Measurements from ENCODE around the gene CEP295NL.

CEP295NL gene

DNA sequence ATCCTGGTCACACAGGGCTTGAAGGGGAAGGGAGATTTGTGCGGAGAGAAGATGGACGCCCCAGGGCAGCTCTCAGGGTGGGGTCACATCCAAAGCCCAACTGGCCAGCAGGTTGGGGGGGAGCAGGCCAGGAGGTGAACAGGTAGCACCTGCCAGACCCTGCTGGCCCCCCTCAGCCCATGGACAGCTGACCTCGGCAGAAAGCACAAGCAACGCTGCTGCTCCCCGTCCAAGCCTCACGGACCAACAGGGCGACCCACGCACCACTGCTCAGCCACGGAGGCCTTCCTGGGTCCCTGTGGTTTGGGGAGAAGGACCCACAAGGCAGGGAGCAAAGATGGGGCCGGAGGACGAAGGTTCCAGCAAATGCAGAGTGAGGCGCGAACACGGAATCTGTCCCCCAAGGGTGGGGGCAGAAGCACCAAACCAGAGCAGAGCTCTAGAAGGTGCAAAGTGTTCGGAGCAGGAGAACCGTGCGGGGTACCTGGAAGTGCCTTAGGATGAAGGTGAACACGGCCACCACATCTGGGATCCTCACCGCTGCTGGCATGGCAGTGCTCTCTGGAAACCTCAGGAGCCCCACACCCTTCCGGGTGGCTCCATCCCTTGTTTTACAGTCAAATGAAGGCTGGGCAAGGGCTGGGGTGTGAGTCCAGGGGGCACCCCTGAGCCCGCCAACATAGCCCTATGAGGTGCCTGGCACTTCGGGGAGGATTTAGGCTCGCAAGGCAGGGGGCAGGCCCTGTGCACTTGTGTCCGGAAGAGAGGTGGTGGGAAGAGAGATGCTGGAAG is 17.9 kb downstream of the CEP295NL start:
- in situ Hi-C loops (cut with MboI; ENCODE audit: low sequenced_read_pairs, unreplicated experiment), result no loop called here
- no peak for DNase-seq (ENCODE audit: low spot score)
- TF ChIP-seq, protein P1, sequence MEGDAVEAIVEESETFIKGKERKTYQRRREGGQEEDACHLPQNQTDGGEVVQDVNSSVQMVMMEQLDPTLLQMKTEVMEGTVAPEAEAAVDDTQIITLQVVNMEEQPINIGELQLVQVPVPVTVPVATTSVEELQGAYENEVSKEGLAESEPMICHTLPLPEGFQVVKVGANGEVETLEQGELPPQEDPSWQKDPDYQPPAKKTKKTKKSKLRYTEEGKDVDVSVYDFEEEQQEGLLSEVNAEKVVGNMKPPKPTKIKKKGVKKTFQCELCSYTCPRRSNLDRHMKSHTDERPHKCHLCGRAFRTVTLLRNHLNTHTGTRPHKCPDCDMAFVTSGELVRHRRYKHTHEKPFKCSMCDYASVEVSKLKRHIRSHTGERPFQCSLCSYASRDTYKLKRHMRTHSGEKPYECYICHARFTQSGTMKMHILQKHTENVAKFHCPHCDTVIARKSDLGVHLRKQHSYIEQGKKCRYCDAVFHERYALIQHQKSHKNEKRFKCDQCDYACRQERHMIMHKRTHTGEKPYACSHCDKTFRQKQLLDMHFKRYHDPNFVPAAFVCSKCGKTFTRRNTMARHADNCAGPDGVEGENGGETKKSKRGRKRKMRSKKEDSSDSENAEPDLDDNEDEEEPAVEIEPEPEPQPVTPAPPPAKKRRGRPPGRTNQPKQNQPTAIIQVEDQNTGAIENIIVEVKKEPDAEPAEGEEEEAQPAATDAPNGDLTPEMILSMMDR (IDR thresholded peaks at IDR 0.05; ENCODE audit: borderline replicate concordance, control extremely low read depth, extremely low read depth, insufficient read depth, missing control alignments), result no peak

DNA sequence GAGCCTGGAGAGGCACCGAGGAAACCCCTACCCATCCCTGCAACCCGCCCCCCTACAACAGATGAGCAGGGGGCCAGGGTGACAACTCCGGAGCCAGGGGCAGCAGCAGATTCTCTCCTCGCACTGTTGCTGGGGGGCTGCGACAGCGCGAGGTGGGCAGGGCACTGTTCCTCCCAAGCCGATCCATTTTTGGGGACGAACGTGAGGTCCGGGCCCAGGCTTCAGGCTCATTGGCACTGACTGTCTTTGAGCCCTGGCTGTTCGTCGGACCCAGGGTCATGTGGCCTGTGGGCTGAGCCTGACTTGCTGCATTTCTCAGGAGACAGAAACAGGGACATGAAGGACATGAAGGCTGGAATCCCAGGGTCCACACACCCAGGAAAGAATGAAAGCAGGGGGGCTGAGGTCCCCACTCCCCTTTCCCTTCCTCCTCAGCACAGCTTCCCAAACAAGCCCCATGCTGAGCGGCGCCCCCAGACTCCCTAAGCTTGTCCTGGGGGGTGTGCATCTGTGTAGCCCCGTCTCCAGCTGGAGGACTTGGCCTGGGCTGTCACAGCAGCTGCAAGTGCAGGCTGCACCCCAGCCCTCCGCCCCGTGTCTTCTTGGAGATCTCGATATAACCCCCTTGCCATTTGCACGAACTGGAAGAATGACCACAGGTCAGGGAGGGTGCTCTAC is 18.7 kb downstream of the CEP295NL start:
- no peak for DNase-seq (ENCODE audit: low spot score)
- TF ChIP-seq, protein P1 (IDR thresholded peaks at IDR 0.05; ENCODE audit: borderline replicate concordance, control extremely low read depth, extremely low read depth, insufficient read depth, missing control alignments), result no peak
- in situ Hi-C loops (cut with MboI; ENCODE audit: low sequenced_read_pairs, unreplicated experiment), result no loop called here

DNA sequence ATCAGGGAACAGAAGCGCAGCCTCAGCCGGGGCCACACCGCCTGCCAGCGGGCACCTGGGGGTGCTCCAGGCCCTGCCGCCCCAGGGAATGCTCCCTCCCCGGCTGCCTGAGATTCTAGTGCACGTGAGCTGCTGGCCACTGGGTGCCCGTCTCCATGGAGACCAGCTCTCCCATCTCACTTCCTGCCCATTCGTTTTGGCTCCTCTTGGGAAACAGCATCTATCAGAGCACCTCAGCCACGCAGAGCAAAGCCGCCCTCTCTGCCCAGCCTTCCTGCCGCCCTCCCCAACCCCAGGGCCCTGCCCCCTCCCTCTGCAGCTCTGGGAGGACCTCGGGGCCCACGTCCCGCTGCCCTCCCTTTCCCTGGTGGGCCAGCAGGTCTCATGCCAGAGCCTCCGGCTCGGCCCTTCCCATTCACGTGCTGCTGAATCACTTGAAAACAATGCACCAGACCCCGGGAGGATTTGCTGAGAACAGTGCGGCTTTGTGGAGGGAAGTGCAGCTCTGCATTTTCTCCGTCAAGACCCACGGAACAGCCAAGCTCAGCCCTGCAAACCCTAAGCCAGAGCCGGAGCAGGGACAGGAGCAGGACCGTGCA is 19.4 kb downstream of the CEP295NL start:
- in situ Hi-C loops (cut with MboI; ENCODE audit: low sequenced_read_pairs, unreplicated experiment), result no loop called here
- no peak for DNase-seq (ENCODE audit: low spot score)
- TF ChIP-seq, protein P1 (IDR thresholded peaks at IDR 0.05; ENCODE audit: borderline replicate concordance, control extremely low read depth, extremely low read depth, insufficient read depth, missing control alignments), result no peak

DNA sequence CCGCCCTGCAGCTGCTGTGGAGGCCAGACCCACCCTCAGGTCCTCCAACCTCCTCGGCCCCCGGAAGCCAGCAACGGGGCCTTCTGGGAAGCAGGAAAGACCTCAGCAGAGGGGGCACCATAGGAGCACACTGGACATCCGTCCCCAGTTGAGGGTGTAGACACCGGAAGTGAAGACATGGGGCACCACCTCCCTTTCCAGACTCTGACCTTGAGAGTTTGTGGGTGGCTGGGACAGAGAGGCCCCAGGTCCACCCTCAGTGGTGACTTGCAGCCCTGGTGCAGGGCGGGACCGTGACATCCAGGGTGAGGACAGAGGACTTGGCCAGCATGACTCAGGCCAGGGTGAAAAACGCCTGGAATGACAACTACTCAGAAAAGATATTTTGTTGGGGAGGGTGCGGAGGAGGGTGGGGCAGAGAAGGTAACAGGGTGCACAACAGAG is 19.9 kb downstream of the CEP295NL start:
- TF ChIP-seq, protein P1 (IDR thresholded peaks at IDR 0.05; ENCODE audit: borderline replicate concordance, control extremely low read depth, extremely low read depth, insufficient read depth, missing control alignments), result no peak
- in situ Hi-C loops (cut with MboI; ENCODE audit: low sequenced_read_pairs, unreplicated experiment), result no loop called here
- no peak for DNase-seq (ENCODE audit: low spot score)

DNA sequence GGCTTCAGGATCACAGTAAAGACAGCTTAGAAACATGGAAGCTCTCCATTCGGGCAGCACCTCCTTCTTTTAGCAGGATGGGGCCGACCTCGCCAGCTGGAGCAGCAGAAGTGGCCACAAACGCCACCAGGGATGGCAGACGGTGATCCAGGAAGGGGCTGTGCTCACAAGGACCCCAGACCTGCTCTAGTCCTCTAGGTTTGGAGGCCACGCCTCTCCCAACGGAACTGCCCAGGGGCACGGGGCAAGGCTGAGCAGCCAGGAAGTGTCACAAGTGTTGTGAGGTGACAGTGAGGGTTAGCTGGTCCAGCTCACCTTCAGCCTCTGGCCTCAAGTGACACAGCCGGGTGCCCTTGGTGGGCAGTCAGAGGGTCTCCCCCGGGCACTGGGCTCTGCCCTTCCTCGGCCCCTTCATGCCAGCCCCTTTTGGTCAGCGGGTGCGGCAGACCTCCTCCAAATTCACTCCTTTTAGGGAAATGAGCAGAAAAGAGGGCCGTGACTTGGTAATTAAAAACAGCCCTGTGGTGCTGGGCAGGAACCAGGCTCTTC is 20.4 kb downstream of the CEP295NL start:
- TF ChIP-seq, protein P1 (IDR thresholded peaks at IDR 0.05; ENCODE audit: borderline replicate concordance, control extremely low read depth, extremely low read depth, insufficient read depth, missing control alignments), result no peak
- in situ Hi-C loops (cut with MboI; ENCODE audit: low sequenced_read_pairs, unreplicated experiment), result no loop called here
- no peak for DNase-seq (ENCODE audit: low spot score)

DNA sequence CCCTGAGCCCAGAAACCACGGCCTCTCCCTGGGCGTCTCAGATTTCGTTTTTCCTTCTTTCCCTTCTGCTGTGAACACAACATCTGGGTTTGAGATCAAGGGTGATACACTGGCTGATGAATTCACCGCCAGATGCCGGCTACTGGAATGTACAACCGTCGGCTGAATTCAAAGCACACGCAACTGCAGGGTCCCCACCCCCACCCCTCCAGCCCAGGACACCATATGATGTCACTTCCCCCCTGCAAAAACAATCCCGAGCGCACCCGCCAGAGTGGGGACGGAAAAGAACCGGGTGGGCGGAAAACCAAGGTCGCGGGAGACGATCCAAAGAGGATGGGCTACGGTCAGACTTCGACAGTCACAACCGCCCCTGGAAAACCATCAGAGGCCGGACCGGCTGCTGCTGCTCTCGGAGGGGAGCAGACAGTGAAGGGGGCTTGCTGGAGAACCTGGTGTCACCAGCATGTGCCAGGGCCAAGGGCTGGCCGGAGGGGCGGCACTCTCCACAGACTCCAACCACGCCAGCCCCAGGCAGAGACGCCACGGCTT is 23.3 kb downstream of the CEP295NL start:
- no peak for DNase-seq (ENCODE audit: low spot score)
- TF ChIP-seq, protein P1 (IDR thresholded peaks at IDR 0.05; ENCODE audit: borderline replicate concordance, control extremely low read depth, extremely low read depth, insufficient read depth, missing control alignments), result no peak
- in situ Hi-C loops (cut with MboI; ENCODE audit: low sequenced_read_pairs, unreplicated experiment), result no loop called here
